GM21515 (cell line): ENCODE results near the gene CBY2.
"Not testable (repeated sequence)": the region's sequence is repeated elsewhere in the genome, so short reads cannot be mapped to it uniquely, and the experiment has no call there.

ENCODE experiments used
- ATAC-seq: cut with Tn5 transposase; IDR thresholded peaks from one replicate; pipeline ENCODE4 v1.9.1; 2021; ENCODE audit not compliant: unreplicated experiment

CBY2 gene

DNA sequence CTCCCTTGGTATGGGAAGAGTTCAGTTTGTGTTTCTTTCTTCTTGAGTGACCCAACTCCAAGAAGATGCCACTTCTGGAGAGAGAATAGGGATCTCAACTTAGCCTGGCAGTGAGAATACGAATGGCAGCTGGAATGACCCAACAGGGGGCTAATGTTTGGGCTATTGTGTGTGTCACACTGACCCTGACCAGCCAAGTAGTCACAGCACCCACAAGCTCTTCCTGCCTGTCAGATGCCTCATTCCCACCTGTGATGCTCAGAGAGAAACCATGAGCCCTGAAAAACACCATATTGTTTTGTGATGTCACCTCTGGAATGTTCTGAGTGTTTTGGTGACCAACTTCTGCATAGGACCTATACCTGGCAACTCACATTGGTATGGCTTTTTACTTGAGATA is at the start of gene CBY2:
Gene CBY2, plus strand, starts transcription at position 233 of the 400 bp plus-strand sequence. Its CDS starts 71 bp downstream, at position 304.
- ATAC-seq = no peak

GRCh38 chr13:45654633-45655349 is 47.3 kb upstream of the CBY2 start:
- ATAC-seq = no peak

GRCh38 chr13:45658586-45659235 is 43.4 kb upstream of the CBY2 start:
- no peak for ATAC-seq

- no peak for ATAC-seq
These were observed 42.6 kb upstream of the CBY2 start for GRCh38 chr13:45659536-45659935.

- ATAC-seq = not testable (repeated sequence)
These were observed 41.7 kb upstream of the CBY2 start for GRCh38 chr13:45660458-45660857.

GRCh38 chr13:45662162-45662561 is 40.0 kb upstream of the CBY2 start:
- ATAC-seq = no peak

- ATAC-seq = not testable (repeated sequence)
These were observed 39.2 kb upstream of the CBY2 start for GRCh38 chr13:45662903-45663302.

- not testable (repeated sequence) for ATAC-seq
These were observed 32.5 kb upstream of the CBY2 start for GRCh38 chr13:45669626-45670025.

DNA sequence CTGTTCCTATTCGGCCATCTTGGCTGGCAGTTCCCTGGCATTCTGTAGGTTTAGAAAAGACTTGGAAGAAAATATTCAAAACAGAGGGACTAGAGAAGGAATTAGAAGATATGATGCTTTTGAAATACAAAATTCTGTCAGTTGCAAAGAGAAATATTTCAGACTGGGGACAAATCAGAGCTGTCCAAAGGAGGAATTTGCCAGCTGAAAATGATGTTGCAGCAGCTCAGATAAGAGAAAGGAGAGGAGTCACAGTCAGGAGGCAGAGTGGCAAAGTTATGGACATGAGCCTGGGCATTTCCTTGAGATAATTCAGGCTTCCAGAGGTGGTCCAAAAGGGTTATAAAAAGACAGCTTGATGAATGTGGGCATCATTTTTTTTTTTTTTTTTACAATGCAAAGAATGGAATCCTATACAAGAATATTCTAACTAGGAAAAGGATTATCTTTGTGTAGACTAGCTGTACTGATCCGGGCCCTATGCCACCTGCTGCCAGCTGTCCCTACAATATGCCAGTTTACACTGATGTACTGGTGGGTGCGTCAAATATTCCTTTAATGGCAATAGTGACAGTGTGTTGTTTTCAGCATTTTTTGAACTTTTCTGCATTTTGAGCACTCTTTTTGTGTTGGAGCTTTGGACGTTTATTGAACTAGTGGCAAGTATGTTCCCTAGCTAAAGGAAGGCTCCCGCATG is 31.8 kb upstream of the CBY2 start:
- ATAC-seq = no peak

- no peak for ATAC-seq
These were observed 27.2 kb upstream of the CBY2 start for GRCh38 chr13:45674908-45675307.

GRCh38 chr13:45678282-45678681 is 23.8 kb upstream of the CBY2 start:
- no peak for ATAC-seq

- ATAC-seq = no peak
These were observed 21.0 kb upstream of the CBY2 start for GRCh38 chr13:45681113-45681512.

- ATAC-seq = no peak
These were observed 19.6 kb upstream of the CBY2 start for GRCh38 chr13:45682494-45683008.

DNA sequence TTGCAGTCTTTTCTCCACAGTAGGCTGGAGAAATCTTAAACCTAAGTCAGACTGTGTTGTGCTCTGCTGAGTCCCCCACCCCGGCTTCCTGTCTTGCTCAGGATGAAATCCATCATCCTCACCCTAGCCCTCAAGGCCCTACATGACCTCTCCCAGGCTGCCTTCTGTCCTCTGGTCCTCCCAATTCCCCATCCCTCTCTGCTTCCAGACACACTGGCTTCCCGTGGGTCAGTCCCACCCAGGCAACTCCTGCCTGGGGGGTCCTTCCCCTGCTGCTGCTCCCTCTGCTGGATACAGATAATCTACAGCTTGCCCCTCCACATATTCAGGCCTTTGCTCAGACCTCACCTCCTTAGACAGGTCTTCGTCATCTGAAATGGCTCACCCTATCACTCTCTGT is 18.4 kb upstream of the CBY2 start:
- ATAC-seq = no peak

GRCh38 chr13:45688577-45688976 is 13.5 kb upstream of the CBY2 start:
- ATAC-seq = no peak

DNA sequence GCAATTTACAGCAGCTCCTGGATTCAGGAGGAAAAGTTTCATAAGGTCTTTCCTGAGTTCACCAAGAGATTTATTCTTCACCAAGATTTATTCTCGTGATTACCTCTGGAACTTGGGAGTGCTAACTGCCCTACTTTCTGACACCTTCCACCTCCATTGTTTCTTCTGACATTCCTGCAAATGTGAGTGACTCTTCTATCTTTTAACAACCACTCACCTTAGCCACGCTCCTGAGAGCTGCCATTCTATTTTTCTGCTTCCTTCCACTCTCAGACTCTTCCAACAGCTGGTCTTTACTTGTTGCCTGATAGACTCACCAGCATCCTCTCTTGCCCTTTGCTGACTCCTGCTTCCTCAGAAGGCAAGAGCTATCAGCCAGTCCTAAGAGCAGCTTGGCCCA is 11.5 kb upstream of the CBY2 start:
- no peak for ATAC-seq

GRCh38 chr13:45691251-45691650 is 10.9 kb upstream of the CBY2 start:
- ATAC-seq = no peak

DNA sequence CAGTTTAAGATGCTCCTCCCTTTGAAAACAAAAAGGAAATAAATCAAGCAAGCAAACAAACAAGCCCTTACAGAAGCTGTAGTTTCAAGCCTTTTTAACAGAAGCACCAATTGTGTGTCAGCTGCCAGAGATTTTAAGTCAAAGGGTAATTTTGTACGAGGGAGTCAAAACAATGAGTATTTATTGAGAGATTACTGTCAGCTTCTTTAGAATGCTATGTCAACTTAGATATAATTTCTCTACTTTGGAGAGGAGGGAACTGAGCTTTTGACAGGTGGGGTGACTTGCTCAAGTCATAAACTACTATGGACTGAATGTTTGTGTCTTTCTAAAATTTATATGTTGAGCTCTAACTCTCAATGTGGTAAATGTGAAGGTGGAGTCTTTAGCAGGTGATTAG is 10.5 kb upstream of the CBY2 start:
- no peak for ATAC-seq

GRCh38 chr13:45695198-45695730 is 6.9 kb upstream of the CBY2 start:
- ATAC-seq = peak; percentile 40

DNA sequence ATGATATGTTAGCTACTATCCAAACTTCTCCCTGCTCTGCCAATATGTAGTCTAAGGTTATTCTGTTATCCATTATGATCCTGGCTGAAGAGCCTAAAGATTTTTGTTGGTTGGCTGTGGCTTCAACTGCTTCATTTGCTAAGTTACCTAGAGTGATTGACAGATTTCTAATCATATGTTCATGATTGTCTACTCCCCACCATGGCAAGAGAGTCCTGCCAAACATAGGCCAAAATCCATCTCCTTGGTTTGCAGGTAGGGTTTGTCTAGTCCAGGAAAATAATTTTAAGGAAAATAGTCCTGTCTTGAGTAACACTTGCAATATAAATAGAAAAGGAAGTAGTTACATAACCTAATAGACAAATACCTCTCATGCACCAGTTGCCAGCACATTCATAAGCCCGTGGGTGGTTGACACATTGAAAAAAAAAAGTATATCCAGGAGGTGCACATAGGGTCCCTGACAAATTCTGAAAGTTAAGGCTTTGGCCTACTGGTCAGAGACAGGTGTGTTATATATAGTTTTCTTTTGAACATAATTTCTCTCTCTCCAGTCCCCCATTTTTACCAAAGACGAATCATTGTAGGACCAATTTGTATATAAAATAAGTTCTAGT is 5.4 kb upstream of the CBY2 start:
- no peak for ATAC-seq
